OCI-LY1 (cell line): ENCODE measurements around the gene EFCAB5.

Experiments
- H2AFZ ChIP-seq: fragments of 200-600 bp; sonication (generic), shearing (Covaris generic); 2 replicates; pipeline ENCODE4 v1.6.0; 2014; ENCODE audit warnings: antibody characterized with exemption, mild to moderate bottlenecking, low read length
- H3F3A ChIP-seq: fragments of 200-600 bp; sonication (generic), shearing (Covaris generic); 2 replicates; pipeline ENCODE4 v1.6.0; 2014; ENCODE audit warnings: mild to moderate bottlenecking, antibody characterized with exemption, low read length, moderate library complexity; ENCODE audit not compliant: insufficient read depth
- H3K27ac ChIP-seq: fragments of 200-600 bp; sonication (generic); 2 replicates; pipeline ENCODE4 v1.5.1; 2014; ENCODE audit warnings: low read length, mixed run types, mild to moderate bottlenecking, low read depth; ENCODE audit not compliant: poor library complexity, severe bottlenecking
- H3K27me3 ChIP-seq: fragments of 200-600 bp; sonication (generic); 2 replicates; pipeline ENCODE4 v1.6.0; 2014; ENCODE audit warnings: antibody characterized with exemption, mild to moderate bottlenecking, low read length, moderate library complexity; ENCODE audit not compliant: insufficient read depth
- H3K36me3 ChIP-seq: fragments of 200-600 bp; sonication (generic); 2 replicates; pipeline ENCODE4 v1.6.1; 2014; ENCODE audit warnings: mild to moderate bottlenecking, antibody characterized with exemption, low read length, moderate library complexity, mixed read lengths; ENCODE audit not compliant: insufficient read depth
- H3K4me1 ChIP-seq: fragments of 200-600 bp; sonication (generic); 2 replicates; pipeline ENCODE4 v1.5.1; 2014; ENCODE audit warnings: mild to moderate bottlenecking, low read length, moderate library complexity; ENCODE audit not compliant: insufficient read depth, severe bottlenecking
- H3K4me2 ChIP-seq: fragments of 200-600 bp; sonication (generic), shearing (Covaris generic); 2 replicates; pipeline ENCODE4 v1.6.1; 2014; ENCODE audit warnings: low read length
- H3K4me3 ChIP-seq: fragments of 200-600 bp; sonication (generic); 2 replicates; pipeline ENCODE4 v1.5.1; 2014; ENCODE audit warnings: low read length, low read depth, mild to moderate bottlenecking, mixed read lengths; ENCODE audit not compliant: poor library complexity, severe bottlenecking
- H3K79me2 ChIP-seq: fragments of 200-600 bp; shearing (Covaris generic); 2 replicates; pipeline ENCODE4 v1.6.1; 2016; ENCODE audit warnings: mixed run types, low read length, mixed read lengths; ENCODE audit not compliant: insufficient read depth
- H3K9ac ChIP-seq: fragments of 200-600 bp; sonication (generic), shearing (Covaris generic); 2 replicates; pipeline ENCODE4 v1.6.1; 2014; ENCODE audit warnings: mild to moderate bottlenecking, low read length, mixed read lengths
- H3K9me2 ChIP-seq: fragments of 200-600 bp; sonication (generic), shearing (Covaris generic); 2 replicates; pipeline ENCODE4 v1.6.1; 2014; ENCODE audit warnings: low read depth, mild to moderate bottlenecking, low read length, mixed read lengths
- H3K9me3 ChIP-seq: fragments of 200-600 bp; shearing (Covaris generic); 2 replicates; pipeline ENCODE4 v1.6.1; 2014; ENCODE audit warnings: low read length, mixed read lengths
- H4K20me1 ChIP-seq: fragments of 200-600 bp; sonication (generic), shearing (Covaris generic); 2 replicates; pipeline ENCODE4 v1.6.0; 2016; ENCODE audit warnings: mild to moderate bottlenecking, low read length; ENCODE audit not compliant: insufficient read depth
- CTCF ChIP-seq: fragments of 200-600 bp; sonication (generic), shearing (Covaris generic); IDR thresholded peaks from 2 replicates; pipeline ENCODE4 v1.5.1; 2017; ENCODE audit warnings: mild to moderate bottlenecking, antibody characterized with exemption, low read length, moderate library complexity, mixed read lengths
- EZH2 ChIP-seq: fragments of 200-600 bp; sonication (generic), shearing (Covaris generic); IDR thresholded peaks from 2 replicates; pipeline ENCODE4 v1.8.0; 2017; ENCODE audit warnings: borderline replicate concordance, mixed run types, mild to moderate bottlenecking, antibody characterized with exemption, low read length, moderate library complexity, mixed read lengths

The EFCAB5 gene

GRCh38 chr17:29996458-29996857, 55.0 kb downstream of the EFCAB5 start:
- Histone ChIP-seq H3K27me3 (no peaks in the 10 kb centered on the region), H3K79me2 (no peaks in the 10 kb centered on the region), H3F3A (no peaks in the 10 kb centered on the region)

GRCh38 chr17:30000001-30000754, 58.7 kb downstream of the EFCAB5 start:
- Histone ChIP-seq H2AFZ (no peak overlapping the region), H3K9ac (no peak overlapping the region), H3F3A (no peaks in the 10 kb centered on the region), H3K36me3 (no peaks in the 10 kb centered on the region), H3K4me2 (no peak overlapping the region), H4K20me1 (no peaks in the 10 kb centered on the region), H3K9me3 (no peaks in the 10 kb centered on the region), H3K4me3 (no peak overlapping the region), H3K27me3 (no peaks in the 10 kb centered on the region), H3K79me2 (no peaks in the 10 kb centered on the region), H3K9me2 (no peaks in the 10 kb centered on the region), H3K4me1 (no peaks in the 10 kb centered on the region), H3K27ac (no peak overlapping the region)
- TF ChIP-seq CTCF (peak; percentile 44), EZH2 (no peak)

More at GRCh38 chr17:29996458-29996857, 55.0 kb downstream of the EFCAB5 start:
- H3K36me3 ChIP-seq, result no peaks in the 10 kb centered on the region
- no peak overlapping the region for H3K27ac ChIP-seq
- H3K9me2 ChIP-seq, result no peaks in the 10 kb centered on the region
- H3K4me3 ChIP-seq, result no peak overlapping the region
- H2AFZ ChIP-seq, result no peak overlapping the region
- H3K9ac ChIP-seq, result no peak overlapping the region
- no peak overlapping the region for H3K4me2 ChIP-seq
- no peaks in the 10 kb centered on the region for H4K20me1 ChIP-seq
- H3K4me1 ChIP-seq, result no peaks in the 10 kb centered on the region
- peaks cover 3% of the 10 kb centered on the region; the same call in 1 of the 2 replicates for H3K9me3 ChIP-seq
- TF ChIP-seq EZH2 (no peak), CTCF (no peak)

GRCh38 chr17:30000755-30001257, 59.4 kb downstream of the EFCAB5 start:
- Histone ChIP-seq H2AFZ (no peak overlapping the region), H3K36me3 (no peaks in the 10 kb centered on the region)

More at GRCh38 chr17:30000755-30001257, 59.4 kb downstream of the EFCAB5 start:
- no peaks in the 10 kb centered on the region for H3K9me3 ChIP-seq
- no peak overlapping the region for H3K27ac ChIP-seq
- no peaks in the 10 kb centered on the region for H3K4me1 ChIP-seq
- TF ChIP-seq EZH2, result no peak
- no peak for TF ChIP-seq CTCF
- H3K4me3 ChIP-seq, result no peak overlapping the region
- no peak overlapping the region for H3K4me2 ChIP-seq
- no peak overlapping the region for H3K9ac ChIP-seq
- no peaks in the 10 kb centered on the region for H4K20me1 ChIP-seq
- no peaks in the 10 kb centered on the region for H3K9me2 ChIP-seq
- no peaks in the 10 kb centered on the region for H3K27me3 ChIP-seq
- H3F3A ChIP-seq, result no peaks in the 10 kb centered on the region
- H3K79me2 ChIP-seq, result no peaks in the 10 kb centered on the region
